GM12874 (cell line): ENCODE results near the gene PCAT7.

Experiments used
- TF ChIP-seq, protein P1 (sequence below): IDR thresholded peaks from 2 replicates; pipeline ENCODE4 v1.5.1; 2011; ENCODE audit warnings: low read depth, mild to moderate bottlenecking, control low read depth, low read length, moderate library complexity; ENCODE audit not compliant: insufficient read depth

Gene PCAT7

DNA sequence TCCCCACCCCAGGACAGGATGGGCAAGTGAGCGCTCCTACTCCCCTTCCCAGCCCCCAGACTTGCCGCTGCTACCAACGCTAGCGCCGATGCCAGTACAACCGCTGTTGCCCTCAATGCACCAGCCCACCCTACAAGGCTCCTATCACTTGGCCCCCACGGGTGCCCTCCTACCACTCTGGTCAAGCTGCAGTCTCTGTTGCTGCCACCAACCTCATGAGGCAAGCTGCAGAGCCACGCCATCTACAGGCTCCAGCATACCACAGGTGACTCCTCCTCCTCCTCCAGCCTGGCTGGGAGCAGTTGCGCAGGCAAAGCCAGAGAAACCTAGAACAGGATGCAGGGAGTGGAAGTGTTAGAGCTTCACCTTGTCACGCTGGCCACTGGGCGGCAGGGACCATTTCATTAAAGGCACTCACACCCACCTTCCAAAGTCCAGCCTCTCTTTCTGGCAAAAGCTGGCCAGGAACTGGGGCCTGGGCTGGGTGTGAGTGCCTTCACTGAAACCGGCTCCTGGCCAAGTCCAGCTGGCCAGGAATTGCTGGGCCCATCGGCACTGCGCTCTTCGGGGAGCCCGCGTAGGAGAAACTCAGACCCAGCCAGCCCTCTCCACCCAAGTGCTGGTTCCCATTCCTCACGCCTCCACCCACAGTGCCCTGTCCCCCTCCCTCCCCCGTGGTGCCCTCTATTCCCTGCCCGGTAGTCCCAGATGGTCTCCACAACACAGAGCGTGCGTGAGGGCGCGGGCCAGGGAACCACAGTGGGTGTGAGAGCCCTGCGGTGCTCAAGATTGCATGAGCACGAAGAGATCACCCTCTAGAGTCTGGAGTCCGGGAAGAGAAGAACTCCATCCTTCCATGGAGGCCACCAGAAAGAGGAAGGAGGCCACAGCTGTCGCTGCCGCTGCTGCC is 1.6 kb upstream of the PCAT7 start:
- TF ChIP-seq, protein P1, sequence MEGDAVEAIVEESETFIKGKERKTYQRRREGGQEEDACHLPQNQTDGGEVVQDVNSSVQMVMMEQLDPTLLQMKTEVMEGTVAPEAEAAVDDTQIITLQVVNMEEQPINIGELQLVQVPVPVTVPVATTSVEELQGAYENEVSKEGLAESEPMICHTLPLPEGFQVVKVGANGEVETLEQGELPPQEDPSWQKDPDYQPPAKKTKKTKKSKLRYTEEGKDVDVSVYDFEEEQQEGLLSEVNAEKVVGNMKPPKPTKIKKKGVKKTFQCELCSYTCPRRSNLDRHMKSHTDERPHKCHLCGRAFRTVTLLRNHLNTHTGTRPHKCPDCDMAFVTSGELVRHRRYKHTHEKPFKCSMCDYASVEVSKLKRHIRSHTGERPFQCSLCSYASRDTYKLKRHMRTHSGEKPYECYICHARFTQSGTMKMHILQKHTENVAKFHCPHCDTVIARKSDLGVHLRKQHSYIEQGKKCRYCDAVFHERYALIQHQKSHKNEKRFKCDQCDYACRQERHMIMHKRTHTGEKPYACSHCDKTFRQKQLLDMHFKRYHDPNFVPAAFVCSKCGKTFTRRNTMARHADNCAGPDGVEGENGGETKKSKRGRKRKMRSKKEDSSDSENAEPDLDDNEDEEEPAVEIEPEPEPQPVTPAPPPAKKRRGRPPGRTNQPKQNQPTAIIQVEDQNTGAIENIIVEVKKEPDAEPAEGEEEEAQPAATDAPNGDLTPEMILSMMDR: no peak

DNA sequence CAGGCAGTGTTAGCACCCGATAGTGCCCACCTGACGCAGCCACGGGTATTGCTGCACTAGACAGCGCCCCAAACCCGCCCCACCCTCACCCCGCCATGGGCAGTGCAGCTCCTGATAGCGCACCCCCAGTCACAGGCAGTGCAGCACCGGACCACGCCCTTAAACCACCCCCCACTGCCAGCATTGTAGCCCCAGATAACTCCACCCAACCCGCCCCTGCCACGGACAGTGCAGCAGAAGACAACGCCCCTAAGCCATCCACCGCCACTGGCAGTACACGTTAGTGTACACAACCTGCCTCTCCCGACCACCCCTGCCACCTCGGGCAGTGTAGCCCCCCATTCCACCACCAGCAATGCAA is 825 bp upstream of the PCAT7 start:
- TF ChIP-seq, protein P1: no peak

DNA sequence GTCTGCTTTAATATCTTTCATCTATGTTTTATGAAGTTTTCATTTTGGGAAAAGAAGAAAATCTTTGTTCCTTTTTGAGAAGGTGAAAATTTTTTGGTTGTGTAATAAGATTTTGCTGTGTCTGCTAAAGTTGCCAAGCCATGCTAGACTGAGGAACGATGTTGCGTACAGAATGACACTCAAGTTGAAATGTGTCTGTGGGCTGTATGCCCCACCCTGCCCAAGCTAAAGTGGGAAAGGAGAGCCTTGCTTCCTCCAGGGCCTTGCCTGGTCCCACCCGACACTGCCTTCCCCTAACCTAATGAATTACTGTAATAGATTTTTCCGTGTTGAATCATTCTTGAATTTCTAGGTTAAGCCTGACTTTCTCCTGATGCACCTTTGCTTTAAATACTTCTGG is 2.5 kb downstream of the PCAT7 start:
- TF ChIP-seq, protein P1: no peak

DNA sequence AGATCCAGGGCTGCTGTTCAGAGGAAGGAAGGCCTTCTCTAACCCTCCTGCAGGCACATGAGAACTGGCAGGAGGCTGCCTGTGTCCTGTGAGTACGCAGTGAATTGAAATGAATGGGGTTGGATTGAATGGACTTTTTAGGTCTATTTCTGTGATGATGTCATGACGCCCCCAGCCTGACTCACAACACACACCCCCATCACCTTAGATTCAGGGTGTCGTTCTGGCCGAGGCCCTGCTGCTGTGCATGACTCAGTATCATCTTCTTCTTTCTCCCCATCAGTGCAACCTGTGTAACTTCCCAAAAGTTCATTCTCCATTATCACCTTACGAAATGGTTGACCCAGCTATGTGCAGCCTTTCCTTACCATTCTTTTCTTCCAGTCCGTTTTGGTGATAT is 5.4 kb downstream of the PCAT7 start:
- TF ChIP-seq, protein P1: no peak

DNA sequence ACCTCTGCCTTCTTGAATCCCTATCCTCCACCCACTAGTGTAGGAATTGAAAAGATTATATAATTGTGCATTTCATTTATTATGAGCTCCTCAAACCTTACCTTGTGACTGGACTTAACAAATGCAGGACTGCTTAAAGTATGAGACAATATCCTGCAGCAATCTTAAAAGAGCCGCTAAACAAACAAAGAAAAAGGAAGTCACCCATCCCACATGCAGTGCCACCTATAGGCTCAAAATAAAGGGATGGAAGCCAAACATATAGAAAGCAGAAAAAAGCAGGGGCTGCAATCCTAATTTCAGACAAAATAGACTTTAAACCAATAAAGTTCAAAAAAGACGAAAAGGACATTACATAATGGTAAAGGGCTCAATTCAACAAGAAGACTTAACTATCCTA is 8.7 kb downstream of the PCAT7 start:
- TF ChIP-seq, protein P1: no peak

DNA sequence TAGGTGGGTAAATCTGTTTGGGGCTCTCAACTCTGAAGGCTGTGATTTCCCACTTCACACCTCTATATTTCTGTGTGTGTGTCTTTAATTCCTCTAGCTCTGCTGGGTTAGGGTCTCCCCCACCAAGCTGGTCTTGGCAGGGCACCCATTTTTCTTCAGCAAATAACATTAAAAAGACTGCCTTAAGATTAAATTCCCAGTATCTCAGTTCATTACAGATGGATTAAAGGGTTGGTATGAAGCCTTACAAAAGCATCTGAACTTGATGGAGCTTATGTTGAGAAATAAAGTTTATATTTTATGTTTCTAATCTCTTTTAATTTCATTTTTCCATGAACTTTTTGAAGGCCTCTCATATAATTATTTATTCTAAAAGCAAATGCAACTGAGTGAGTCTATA is 11.7 kb downstream of the PCAT7 start:
- TF ChIP-seq, protein P1: no peak

DNA sequence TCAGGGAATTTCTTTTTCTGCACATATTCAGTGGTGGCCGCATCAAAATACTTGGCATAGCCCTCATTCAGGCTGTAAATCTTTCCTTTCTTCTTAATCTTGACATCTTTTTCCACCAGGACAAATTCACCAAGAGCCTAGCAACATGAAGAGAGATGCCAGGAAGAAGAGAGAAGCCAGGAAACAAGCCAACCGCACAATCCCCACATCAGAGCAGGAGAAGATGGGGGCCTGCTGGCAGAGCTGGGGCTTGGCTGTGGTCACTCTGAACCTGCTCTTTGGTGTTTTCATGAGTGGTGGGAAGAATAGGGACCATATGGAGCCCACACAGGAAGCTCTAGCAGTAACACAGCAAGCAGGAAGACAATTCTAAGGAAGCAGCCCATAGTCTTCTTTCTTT is 12.4 kb downstream of the PCAT7 start:
- TF ChIP-seq, protein P1: no peak
